HepG2 (cell line): ENCODE data around the gene UGP2. TPM values are rescaled to one million over a fixed set of nuclear protein-coding genes. Genes with fewer than 3 reads are reported as not detected.
A peak's percentile ranks its signal among the peaks of the same experiment; 100 is the strongest.

Experiments
- ARID5B ChIP-seq: IDR thresholded peaks from 2 replicates; pipeline ENCODE4 v1.4.0; 2020; ENCODE audit warnings: mild to moderate bottlenecking, missing genetic modification reagents
- FOXC1 ChIP-seq: sonication (generic); formaldehyde crosslinking; IDR thresholded peaks from 2 replicates; pipeline ENCODE4 v1.8.0; 2022; ENCODE audit warnings: mild to moderate bottlenecking, missing genetic modification reagents, borderline replicate concordance
- FOXO1 ChIP-seq: sonication (generic); formaldehyde crosslinking; IDR thresholded peaks from 2 replicates; pipeline ENCODE4 v1.4.0; 2020; ENCODE audit warnings: missing genetic modification reagents
- POLR2A ChIP-seq, 2 experiments: IDR thresholded peaks; 2 replicates each; pipeline ENCODE4 v1.6.1; 2011; ENCODE audit warnings: low read depth in 2 of 2, low read length in 2 of 2, mild to moderate bottlenecking in 1 of 2, moderate library complexity in 1 of 2; ENCODE audit not compliant: insufficient read depth in 1 of 2
- TOPORS ChIP-seq: sonication (generic); formaldehyde crosslinking; IDR thresholded peaks from 2 replicates; pipeline ENCODE4 v1.8.0; 2023; ENCODE audit warnings: mild to moderate bottlenecking, missing genetic modification reagents
- USF2 ChIP-seq, 2 experiments: sonication (generic) in 1 of 2; formaldehyde crosslinking in 1 of 2; IDR thresholded peaks; 2 replicates each; pipeline versions ENCODE4 v1.5.1 to v1.6.1; 2011 to 2020; ENCODE audit warnings: borderline replicate concordance in 1 of 2, low read depth in 1 of 2, low read length in 1 of 2, mild to moderate bottlenecking in 1 of 2, missing genetic modification reagents in 1 of 2, moderate library complexity in 1 of 2
- WIZ ChIP-seq: sonication (generic); formaldehyde crosslinking; IDR thresholded peaks from 2 replicates; pipeline ENCODE4 v1.5.1; 2020; ENCODE audit warnings: mild to moderate bottlenecking, missing genetic modification reagents
- ZNF234 ChIP-seq: sonication (generic); formaldehyde crosslinking; conservative IDR thresholded peaks from 2 replicates; pipeline ENCODE4 v1.5.1; 2020; ENCODE audit warnings: mild to moderate bottlenecking, missing genetic modification reagents
- ZNF253 ChIP-seq: sonication (generic); formaldehyde crosslinking; IDR thresholded peaks from 2 replicates; pipeline ENCODE4 v1.8.0; 2022; ENCODE audit warnings: mild to moderate bottlenecking, missing genetic modification reagents, borderline replicate concordance
- ZNF264 ChIP-seq: sonication (generic); formaldehyde crosslinking; IDR thresholded peaks from 2 replicates; pipeline ENCODE4 v1.4.0; 2020; ENCODE audit warnings: missing genetic modification reagents
- ZNF317 ChIP-seq: sonication (generic); formaldehyde crosslinking; IDR thresholded peaks from 2 replicates; pipeline ENCODE4 v1.5.0; 2020; ENCODE audit warnings: mild to moderate bottlenecking, missing genetic modification reagents
- ZNF543 ChIP-seq: sonication (generic); formaldehyde crosslinking; IDR thresholded peaks from 2 replicates; pipeline ENCODE4 v1.4.0; 2020; ENCODE audit warnings: mild to moderate bottlenecking, missing genetic modification reagents
- ZNF850 ChIP-seq: sonication (generic); formaldehyde crosslinking; conservative IDR thresholded peaks from 2 replicates; pipeline ENCODE4 v1.9.0; 2021; ENCODE audit warnings: mild to moderate bottlenecking, missing genetic modification reagents
- polyA plus RNA-seq, 8 experiments: library from polyadenylated mRNA; depleted of rRNA in 3 of 8; stranded (reverse) in 7 of 8; unstranded in 1 of 8; fragments of >200 nt; fragmentation: Illumina TruSeq in 4 of 8; extraction: Trizol in 4 of 8; gene quantifications; 2 replicates each; pipeline versions ENCODE4 v1.2.1 to v1.2.3, GENCODE V29; 2011 to 2016; ENCODE audit warnings: low read depth in 4 of 8, missing spikeins in 1 of 8, mixed read lengths in 1 of 8; ENCODE audit not compliant: insufficient read depth in 1 of 8
- total RNA-seq, 5 experiments: library from RNA; depleted of rRNA; stranded (reverse); fragments of >200 nt; fragmentation: Illumina TruSeq; extraction: Trizol; gene quantifications; 2 replicates each; pipeline ENCODE4 v1.2.3, GENCODE V29; 2016; ENCODE audit warnings: low read depth in 1 of 5
- TF ChIP-seq, protein P1 (sequence below): sonication (generic); formaldehyde crosslinking; conservative IDR thresholded peaks from 2 replicates; pipeline ENCODE4 v1.4.0; 2020; ENCODE audit warnings: missing genetic modification reagents
- TF ChIP-seq, protein P2 (sequence below): sonication (generic); formaldehyde crosslinking; IDR thresholded peaks from 2 replicates; pipeline ENCODE4 v1.4.0; 2020; ENCODE audit warnings: missing genetic modification reagents, borderline replicate concordance
- TF ChIP-seq, protein P3 (sequence below): sonication (generic); formaldehyde crosslinking; IDR thresholded peaks from 2 replicates; pipeline ENCODE4 v1.4.0; 2020; ENCODE audit warnings: missing genetic modification reagents

Gene UGP2
- total and polyA plus RNA-seq, 2 of the 13 experiments (the other 11 are each of a cell fraction or from before 2014, with no cell fraction given): 96.0 to 134 TPM

- peak; percentile 99 for TF ChIP-seq ARID5B
- TF ChIP-seq ZNF850 (CRISPR knock-in tag): no peak
- TF ChIP-seq ZNF317 (CRISPR knock-in tag): peak; percentile 95
- 0 out of 2 replicates have a peak, but pooled peaks have one; percentile 56 for TF ChIP-seq TOPORS (CRISPR knock-in tag)
- no peak for TF ChIP-seq WIZ (CRISPR knock-in tag)
- peak; percentile 94 for TF ChIP-seq ZNF264 (CRISPR knock-in tag)
- TF ChIP-seq, protein P1, sequence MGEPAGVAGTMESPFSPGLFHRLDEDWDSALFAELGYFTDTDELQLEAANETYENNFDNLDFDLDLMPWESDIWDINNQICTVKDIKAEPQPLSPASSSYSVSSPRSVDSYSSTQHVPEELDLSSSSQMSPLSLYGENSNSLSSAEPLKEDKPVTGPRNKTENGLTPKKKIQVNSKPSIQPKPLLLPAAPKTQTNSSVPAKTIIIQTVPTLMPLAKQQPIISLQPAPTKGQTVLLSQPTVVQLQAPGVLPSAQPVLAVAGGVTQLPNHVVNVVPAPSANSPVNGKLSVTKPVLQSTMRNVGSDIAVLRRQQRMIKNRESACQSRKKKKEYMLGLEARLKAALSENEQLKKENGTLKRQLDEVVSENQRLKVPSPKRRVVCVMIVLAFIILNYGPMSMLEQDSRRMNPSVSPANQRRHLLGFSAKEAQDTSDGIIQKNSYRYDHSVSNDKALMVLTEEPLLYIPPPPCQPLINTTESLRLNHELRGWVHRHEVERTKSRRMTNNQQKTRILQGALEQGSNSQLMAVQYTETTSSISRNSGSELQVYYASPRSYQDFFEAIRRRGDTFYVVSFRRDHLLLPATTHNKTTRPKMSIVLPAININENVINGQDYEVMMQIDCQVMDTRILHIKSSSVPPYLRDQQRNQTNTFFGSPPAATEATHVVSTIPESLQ: no peak
- TF ChIP-seq ZNF253: no peak
- no peak for TF ChIP-seq USF2 (IDR thresholded peaks at IDR 0.05; ENCODE audit: low read depth, low read length)
- no peak for TF ChIP-seq USF2 (CRISPR knock-in tag; IDR thresholded peaks at IDR 0.05; ENCODE audit: borderline replicate concordance)
- no peak for TF ChIP-seq ZNF234
- no peak for TF ChIP-seq FOXC1
- TF ChIP-seq, protein P2, sequence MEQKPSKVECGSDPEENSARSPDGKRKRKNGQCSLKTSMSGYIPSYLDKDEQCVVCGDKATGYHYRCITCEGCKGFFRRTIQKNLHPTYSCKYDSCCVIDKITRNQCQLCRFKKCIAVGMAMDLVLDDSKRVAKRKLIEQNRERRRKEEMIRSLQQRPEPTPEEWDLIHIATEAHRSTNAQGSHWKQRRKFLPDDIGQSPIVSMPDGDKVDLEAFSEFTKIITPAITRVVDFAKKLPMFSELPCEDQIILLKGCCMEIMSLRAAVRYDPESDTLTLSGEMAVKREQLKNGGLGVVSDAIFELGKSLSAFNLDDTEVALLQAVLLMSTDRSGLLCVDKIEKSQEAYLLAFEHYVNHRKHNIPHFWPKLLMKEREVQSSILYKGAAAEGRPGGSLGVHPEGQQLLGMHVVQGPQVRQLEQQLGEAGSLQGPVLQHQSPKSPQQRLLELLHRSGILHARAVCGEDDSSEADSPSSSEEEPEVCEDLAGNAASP (CRISPR knock-in tag): peak; percentile 78
- no peak for TF ChIP-seq POLR2A (IDR thresholded peaks at IDR 0.05; ENCODE audit: insufficient read depth in 1 of 2, low read depth in 2 of 2, low read length in 2 of 2)
- TF ChIP-seq, protein P3, sequence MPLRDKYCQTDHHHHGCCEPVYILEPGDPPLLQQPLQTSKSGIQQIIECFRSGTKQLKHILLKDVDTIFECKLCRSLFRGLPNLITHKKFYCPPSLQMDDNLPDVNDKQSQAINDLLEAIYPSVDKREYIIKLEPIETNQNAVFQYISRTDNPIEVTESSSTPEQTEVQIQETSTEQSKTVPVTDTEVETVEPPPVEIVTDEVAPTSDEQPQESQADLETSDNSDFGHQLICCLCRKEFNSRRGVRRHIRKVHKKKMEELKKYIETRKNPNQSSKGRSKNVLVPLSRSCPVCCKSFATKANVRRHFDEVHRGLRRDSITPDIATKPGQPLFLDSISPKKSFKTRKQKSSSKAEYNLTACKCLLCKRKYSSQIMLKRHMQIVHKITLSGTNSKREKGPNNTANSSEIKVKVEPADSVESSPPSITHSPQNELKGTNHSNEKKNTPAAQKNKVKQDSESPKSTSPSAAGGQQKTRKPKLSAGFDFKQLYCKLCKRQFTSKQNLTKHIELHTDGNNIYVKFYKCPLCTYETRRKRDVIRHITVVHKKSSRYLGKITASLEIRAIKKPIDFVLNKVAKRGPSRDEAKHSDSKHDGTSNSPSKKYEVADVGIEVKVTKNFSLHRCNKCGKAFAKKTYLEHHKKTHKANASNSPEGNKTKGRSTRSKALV: peak; percentile 67; the same call in 1 of the 2 replicates
- TF ChIP-seq ZNF543 (CRISPR knock-in tag): no peak
- peak; percentile 92 for TF ChIP-seq FOXO1
These were observed 21.7 kb upstream of the UGP2 start (continued) for GRCh38 chr2:63819765-63820717.
